Measurements from ENCODE around the gene HOXD11.

HOXD11 gene

GRCh38 chr2:176117823-176118371 is 10.8 kb downstream of the HOXD11 start:
- Histone ChIP-seq H3K4me1 (ENCODE audit: control insufficient read depth, insufficient read depth, low read length) (peaks cover 11% of the 10 kb centered on the region; the same call in 1 of the 2 replicates), H3K27me3 (ENCODE audit: control insufficient read depth, insufficient read depth, low read length) (peaks cover 100% of the 10 kb centered on the region)

DNA sequence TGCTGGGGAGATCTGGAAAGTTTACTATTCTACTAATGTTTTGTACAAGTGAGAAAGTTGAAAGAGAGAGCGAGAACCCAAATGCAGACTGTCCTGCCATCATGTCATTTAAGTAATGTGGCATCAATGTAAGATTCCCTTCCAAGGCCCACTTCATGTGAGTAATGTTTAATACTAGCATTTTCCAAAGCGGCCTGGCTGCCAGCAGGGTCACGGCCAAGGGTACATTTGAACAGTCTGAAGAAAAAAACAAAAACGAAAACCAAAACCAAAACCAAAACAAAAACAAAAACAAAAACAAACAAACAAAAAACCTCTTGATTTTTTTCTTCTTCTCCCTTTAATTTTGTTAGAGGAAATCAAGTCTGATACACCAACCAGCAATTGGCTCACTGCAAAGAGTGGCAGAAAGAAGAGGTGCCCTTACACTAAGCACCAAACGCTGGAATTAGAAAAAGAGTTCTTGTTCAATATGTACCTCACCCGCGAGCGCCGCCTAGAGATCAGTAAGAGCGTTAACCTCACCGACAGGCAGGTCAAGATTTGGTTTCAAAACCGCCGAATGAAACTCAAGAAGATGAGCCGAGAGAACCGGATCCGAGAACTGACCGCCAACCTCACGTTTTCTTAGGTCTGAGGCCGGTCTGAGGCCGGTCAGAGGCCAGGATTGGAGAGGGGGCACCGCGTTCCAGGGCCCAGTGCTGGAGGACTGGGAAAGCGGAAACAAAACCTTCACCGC is 11.7 kb downstream of the HOXD11 start:
- Histone ChIP-seq H3K4me3 (ENCODE audit: low read depth, low read length) (no peak overlapping the region), H3K9me3 (ENCODE audit: control insufficient read depth, insufficient read depth, low read length) (peaks cover 3% of the 10 kb centered on the region; the same call in 1 of the 2 replicates), H3K36me3 (ENCODE audit: control insufficient read depth, insufficient read depth, low read length) (no peaks in the 10 kb centered on the region), H3K27ac (ENCODE audit: low read depth, low read length) (no peak overlapping the region), H3K9ac (ENCODE audit: low read depth, low read length) (no peak overlapping the region), H3K27me3 (ENCODE audit: control insufficient read depth, insufficient read depth, low read length) (peaks cover 100% of the 10 kb centered on the region), H3K4me1 (ENCODE audit: control insufficient read depth, insufficient read depth, low read length) (peaks cover 10% of the 10 kb centered on the region; the same call in 1 of the 2 replicates)

More at GRCh38 chr2:176117823-176118371, 10.8 kb downstream of the HOXD11 start:
- no peak overlapping the region for H3K9ac ChIP-seq (ENCODE audit: low read depth, low read length)
- H3K36me3 ChIP-seq (ENCODE audit: control insufficient read depth, insufficient read depth, low read length) = no peaks in the 10 kb centered on the region
- no peak overlapping the region for H3K4me3 ChIP-seq (ENCODE audit: low read depth, low read length)
- H3K9me3 ChIP-seq (ENCODE audit: control insufficient read depth, insufficient read depth, low read length) = peaks cover 3% of the 10 kb centered on the region; the same call in 1 of the 2 replicates
- H3K27ac ChIP-seq (ENCODE audit: low read depth, low read length) = no peak overlapping the region

DNA sequence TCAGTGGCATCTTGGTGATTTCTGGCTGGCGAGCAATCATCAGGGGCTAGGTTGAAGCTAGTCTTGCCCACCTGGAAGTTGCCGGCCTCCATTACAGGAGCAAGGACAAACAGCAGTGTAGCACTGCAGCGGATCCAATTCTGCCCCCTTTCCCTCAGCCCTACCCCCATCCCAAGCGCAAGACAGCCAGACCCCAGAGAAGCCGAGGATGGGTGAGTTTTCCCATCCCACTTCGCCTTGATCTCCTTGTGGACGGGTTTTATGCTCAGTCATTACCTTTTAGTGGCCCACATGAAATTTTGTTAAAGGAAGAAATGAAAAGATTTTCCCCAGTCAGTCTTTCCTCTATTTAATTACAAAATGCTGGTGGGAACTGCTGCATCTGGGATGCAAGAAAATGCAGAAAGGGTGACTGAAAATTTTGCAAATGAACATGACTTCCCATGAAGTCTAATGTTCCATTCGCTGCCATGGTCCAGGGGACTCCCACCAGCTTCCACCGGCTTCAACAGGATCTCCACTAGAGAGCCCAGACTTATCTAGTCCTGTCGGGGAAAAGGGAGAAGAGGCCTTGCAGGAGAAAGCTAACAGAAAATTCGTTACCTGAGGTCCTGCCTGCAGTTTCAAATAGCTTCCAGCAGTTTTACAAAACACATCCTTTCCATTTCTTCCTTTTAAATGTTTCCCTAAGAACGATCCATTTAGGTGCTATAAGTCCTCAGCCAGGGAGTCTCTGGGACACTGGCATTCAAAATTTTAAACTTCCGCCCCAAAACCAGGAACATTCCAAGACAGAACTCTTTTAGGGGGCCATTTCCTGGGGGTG is 13.5 kb downstream of the HOXD11 start:
- peaks cover 3% of the 10 kb centered on the region; the same call in 1 of the 2 replicates for H3K4me1 ChIP-seq (ENCODE audit: control insufficient read depth, insufficient read depth, low read length)
- H3K9me3 ChIP-seq (ENCODE audit: control insufficient read depth, insufficient read depth, low read length) = peaks cover 3% of the 10 kb centered on the region; the same call in 1 of the 2 replicates
- H3K27me3 ChIP-seq (ENCODE audit: control insufficient read depth, insufficient read depth, low read length) = peaks cover 100% of the 10 kb centered on the region
- H3K27ac ChIP-seq (ENCODE audit: low read depth, low read length) = no peak overlapping the region
- H3K9ac ChIP-seq (ENCODE audit: low read depth, low read length) = no peak overlapping the region
- H3K4me3 ChIP-seq (ENCODE audit: low read depth, low read length) = no peak overlapping the region
- H3K36me3 ChIP-seq (ENCODE audit: control insufficient read depth, insufficient read depth, low read length) = no peaks in the 10 kb centered on the region

DNA sequence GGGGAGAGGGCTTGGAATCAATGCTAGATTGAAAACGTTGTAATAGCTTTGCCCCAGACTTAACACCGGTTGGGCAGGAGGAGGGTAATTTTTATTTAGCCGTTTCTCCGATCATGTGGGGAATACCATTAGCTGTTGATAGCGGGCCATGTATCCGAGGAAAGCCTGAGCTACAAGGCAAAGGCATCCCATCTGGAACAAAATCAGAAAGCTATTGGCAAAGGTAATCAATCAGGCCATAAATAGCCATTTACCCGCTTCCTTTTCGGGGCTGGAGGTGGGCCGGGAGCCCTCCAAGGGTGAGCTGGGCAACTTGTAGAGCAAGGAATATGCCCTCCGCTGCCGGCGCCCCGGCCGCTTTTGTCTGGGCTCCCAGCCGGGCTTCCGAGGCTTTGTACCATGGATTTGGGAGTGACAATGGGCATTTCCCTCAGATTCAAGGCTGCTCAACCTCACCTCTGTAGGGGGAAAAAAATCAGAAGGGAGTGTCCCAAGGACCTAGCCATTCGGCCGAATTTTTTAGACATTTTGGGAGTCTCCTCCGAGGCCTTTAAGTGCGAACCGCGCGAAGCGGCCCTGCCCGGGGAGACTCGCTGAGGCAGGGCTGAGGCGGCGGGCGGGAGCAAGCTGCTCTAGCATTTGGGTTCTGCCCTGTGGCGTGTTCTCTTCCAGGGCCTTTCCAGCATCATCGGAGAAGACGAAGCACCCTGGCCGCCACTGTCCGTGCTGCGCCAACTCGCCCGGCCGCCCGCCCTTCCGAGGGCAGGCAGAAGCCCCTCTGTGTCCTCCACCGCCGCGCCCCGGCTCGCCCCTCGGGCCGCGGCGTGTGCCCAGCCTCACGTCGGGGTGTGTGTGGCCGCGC is 14.3 kb downstream of the HOXD11 start:
- H3K36me3 ChIP-seq (ENCODE audit: control insufficient read depth, insufficient read depth, low read length) = no peaks in the 10 kb centered on the region
- H3K27me3 ChIP-seq (ENCODE audit: control insufficient read depth, insufficient read depth, low read length) = peaks cover 100% of the 10 kb centered on the region
- no peak overlapping the region for H3K4me3 ChIP-seq (ENCODE audit: low read depth, low read length)
- H3K9ac ChIP-seq (ENCODE audit: low read depth, low read length) = no peak overlapping the region
- H3K9me3 ChIP-seq (ENCODE audit: control insufficient read depth, insufficient read depth, low read length) = peaks cover 3% of the 10 kb centered on the region; the same call in 1 of the 2 replicates
- peaks cover 3% of the 10 kb centered on the region; the same call in 1 of the 2 replicates for H3K4me1 ChIP-seq (ENCODE audit: control insufficient read depth, insufficient read depth, low read length)
- H3K27ac ChIP-seq (ENCODE audit: low read depth, low read length) = no peak overlapping the region

DNA sequence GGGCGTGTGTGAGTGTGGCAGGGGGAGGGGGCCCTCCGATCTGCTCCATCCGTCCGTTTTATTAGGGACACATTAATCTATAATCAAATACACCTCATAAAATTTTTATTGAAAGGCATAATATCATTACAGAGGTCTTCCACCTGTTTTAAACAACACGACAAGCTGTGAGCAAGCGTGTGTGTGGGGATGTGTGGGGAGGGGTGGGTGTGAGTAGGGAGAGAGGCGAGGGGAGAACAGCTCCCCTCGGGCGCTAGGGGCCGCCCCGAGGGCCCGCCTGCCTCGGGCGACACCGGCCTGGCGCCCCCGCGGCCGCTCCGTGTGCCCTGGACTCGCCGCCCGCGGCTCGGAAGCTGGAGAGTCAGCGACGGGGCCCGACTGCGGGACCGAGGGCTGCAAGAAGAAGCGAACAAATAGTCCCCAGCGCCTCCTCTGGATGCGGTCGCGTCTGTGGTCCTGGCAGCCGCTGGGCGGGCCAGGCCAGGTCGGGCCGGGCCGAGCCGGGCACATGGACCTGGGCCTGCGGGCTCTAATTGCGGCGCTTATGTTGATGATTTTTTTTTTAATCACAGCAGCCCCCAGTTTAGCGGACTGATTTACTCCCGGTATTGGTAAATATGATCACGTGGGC is 15.1 kb downstream of the HOXD11 start:
- Histone ChIP-seq H3K4me1 (ENCODE audit: control insufficient read depth, insufficient read depth, low read length) (peaks cover 3% of the 10 kb centered on the region; the same call in 1 of the 2 replicates), H3K4me3 (ENCODE audit: low read depth, low read length) (peak overlapping the region; percentile 41; the same call in 1 of the 2 replicates), H3K27ac (ENCODE audit: low read depth, low read length) (no peak overlapping the region), H3K9me3 (ENCODE audit: control insufficient read depth, insufficient read depth, low read length) (no peaks in the 10 kb centered on the region), H3K36me3 (ENCODE audit: control insufficient read depth, insufficient read depth, low read length) (no peaks in the 10 kb centered on the region), H3K27me3 (ENCODE audit: control insufficient read depth, insufficient read depth, low read length) (peaks cover 100% of the 10 kb centered on the region), H3K9ac (ENCODE audit: low read depth, low read length) (no peak overlapping the region)

DNA sequence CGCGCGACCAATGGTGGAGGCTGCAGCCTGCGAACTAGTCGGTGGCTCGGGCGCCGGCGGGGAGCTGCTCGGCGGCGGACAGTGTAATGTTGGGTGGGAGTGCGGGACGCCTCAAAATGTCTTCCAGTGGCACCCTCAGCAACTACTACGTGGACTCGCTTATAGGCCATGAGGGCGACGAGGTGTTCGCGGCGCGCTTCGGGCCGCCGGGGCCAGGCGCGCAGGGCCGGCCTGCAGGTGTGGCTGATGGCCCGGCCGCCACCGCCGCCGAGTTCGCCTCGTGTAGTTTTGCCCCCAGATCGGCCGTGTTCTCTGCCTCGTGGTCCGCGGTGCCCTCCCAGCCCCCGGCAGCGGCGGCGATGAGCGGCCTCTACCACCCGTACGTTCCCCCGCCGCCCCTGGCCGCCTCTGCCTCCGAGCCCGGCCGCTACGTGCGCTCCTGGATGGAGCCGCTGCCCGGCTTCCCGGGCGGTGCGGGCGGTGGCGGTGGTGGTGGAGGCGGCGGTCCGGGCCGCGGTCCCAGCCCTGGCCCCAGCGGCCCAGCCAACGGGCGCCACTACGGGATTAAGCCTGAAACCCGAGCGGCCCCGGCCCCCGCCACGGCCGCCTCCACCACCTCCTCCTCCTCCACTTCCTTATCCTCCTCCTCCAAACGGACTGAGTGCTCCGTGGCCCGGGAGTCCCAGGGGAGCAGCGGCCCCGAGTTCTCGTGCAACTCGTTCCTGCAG is 15.8 kb downstream of the HOXD11 start, which contains the start of gene HOXD9:
Gene HOXD9 (plus strand): TSS at position 37 of the 728 bp plus-strand sequence. CDS start 50 bp downstream, at position 87.
- H3K4me1 ChIP-seq (ENCODE audit: control insufficient read depth, insufficient read depth, low read length) = peaks cover 3% of the 10 kb centered on the region; the same call in 1 of the 2 replicates
- H3K36me3 ChIP-seq (ENCODE audit: control insufficient read depth, insufficient read depth, low read length) = no peaks in the 10 kb centered on the region
- H3K27me3 ChIP-seq (ENCODE audit: control insufficient read depth, insufficient read depth, low read length) = peaks cover 100% of the 10 kb centered on the region
- H3K4me3 ChIP-seq (ENCODE audit: low read depth, low read length) = peak within 1 kb of the TSS; percentile 41; the same call in 1 of the 2 replicates
- H3K27ac ChIP-seq (ENCODE audit: low read depth, low read length) = no peak within 1 kb of the TSS
- H3K9me3 ChIP-seq (ENCODE audit: control insufficient read depth, insufficient read depth, low read length) = no peaks in the 10 kb centered on the region
- H3K9ac ChIP-seq (ENCODE audit: low read depth, low read length) = no peak within 1 kb of the TSS

- no peak overlapping the region for H3K9ac ChIP-seq (ENCODE audit: low read depth, low read length)
- no peaks in the 10 kb centered on the region for H3K36me3 ChIP-seq (ENCODE audit: control insufficient read depth, insufficient read depth, low read length)
- peaks cover 8% of the 10 kb centered on the region; the same call in 1 of the 2 replicates for H3K4me1 ChIP-seq (ENCODE audit: control insufficient read depth, insufficient read depth, low read length)
- H3K27ac ChIP-seq (ENCODE audit: low read depth, low read length) = no peak overlapping the region
- no peaks in the 10 kb centered on the region for H3K9me3 ChIP-seq (ENCODE audit: control insufficient read depth, insufficient read depth, low read length)
- H3K27me3 ChIP-seq (ENCODE audit: control insufficient read depth, insufficient read depth, low read length) = peaks cover 100% of the 10 kb centered on the region
- no peak overlapping the region for H3K4me3 ChIP-seq (ENCODE audit: low read depth, low read length)
Measured at GRCh38 chr2:176123411-176124109, 16.5 kb downstream of the HOXD11 start.

GRCh38 chr2:176124110-176124946 is 17.2 kb downstream of the HOXD11 start:
- Histone ChIP-seq H3K9me3 (ENCODE audit: control insufficient read depth, insufficient read depth, low read length) (no peaks in the 10 kb centered on the region), H3K27ac (ENCODE audit: low read depth, low read length) (no peak overlapping the region), H3K4me1 (ENCODE audit: control insufficient read depth, insufficient read depth, low read length) (peaks cover 9% of the 10 kb centered on the region; the same call in 1 of the 2 replicates), H3K9ac (ENCODE audit: low read depth, low read length) (no peak overlapping the region), H3K36me3 (ENCODE audit: control insufficient read depth, insufficient read depth, low read length) (no peaks in the 10 kb centered on the region), H3K4me3 (ENCODE audit: low read depth, low read length) (no peak overlapping the region), H3K27me3 (ENCODE audit: control insufficient read depth, insufficient read depth, low read length) (peaks cover 100% of the 10 kb centered on the region)
